NT2/D1 (cell line): Measurements from ENCODE around the gene FAM216A.

Source experiments
- SUZ12 ChIP-seq: IDR thresholded peaks from 2 replicates; pipeline ENCODE4 v1.6.1; 2011; ENCODE audit not compliant: insufficient read length, insufficient read depth; ENCODE audit errors: extremely low read depth
- YY1 ChIP-seq: IDR thresholded peaks from 2 replicates; pipeline ENCODE4 v1.6.1; 2011; ENCODE audit not compliant: insufficient read length, insufficient read depth
- ZNF274 ChIP-seq: IDR thresholded peaks from 2 replicates; pipeline ENCODE4 v1.6.1; 2011; ENCODE audit warnings: mild to moderate bottlenecking, low read depth, low read length

GRCh38 chr12:110503432-110503831 is 34.8 kb downstream of the FAM216A start:
- TF ChIP-seq YY1 (no peak), ZNF274 (no peak), SUZ12 (no peak)
